DOHH2 (cell line): Measurements from ENCODE around the gene TIMM21.

Source experiments
- H3F3A ChIP-seq: fragments of 200-600 bp; sonication (generic), shearing (Covaris generic); 2 replicates; pipeline ENCODE4 v1.6.0; 2016; ENCODE audit warnings: antibody characterized with exemption, mild to moderate bottlenecking; ENCODE audit not compliant: control insufficient read depth, insufficient read depth
- H3K27ac ChIP-seq: fragments of 200-600 bp; sonication (generic); 2 replicates; pipeline ENCODE4 v1.5.1; 2014; ENCODE audit warnings: low read depth, mild to moderate bottlenecking, low read length, moderate library complexity
- H3K27me3 ChIP-seq: fragments of 200-600 bp; sonication (generic); 2 replicates; pipeline ENCODE4 v1.6.1; 2014; ENCODE audit warnings: mild to moderate bottlenecking, low read length, mixed read lengths; ENCODE audit not compliant: control insufficient read depth
- H3K36me3 ChIP-seq: fragments of 200-600 bp; sonication (generic); 2 replicates; pipeline ENCODE4 v1.6.1; 2014; ENCODE audit warnings: mild to moderate bottlenecking, low read length, moderate library complexity, mixed read lengths; ENCODE audit not compliant: control insufficient read depth
- H3K4me1 ChIP-seq: fragments of 200-600 bp; sonication (generic); 2 replicates; pipeline ENCODE4 v1.6.1; 2014; ENCODE audit warnings: mild to moderate bottlenecking, low read length, mixed read lengths; ENCODE audit not compliant: control insufficient read depth
- H3K4me2 ChIP-seq: fragments of 200-600 bp; sonication (generic); 2 replicates; pipeline ENCODE4 v1.6.0; 2014; ENCODE audit warnings: mild to moderate bottlenecking, low read length, moderate library complexity
- H3K4me3 ChIP-seq: fragments of 200-600 bp; sonication (generic); 2 replicates; pipeline ENCODE4 v1.5.1; 2014; ENCODE audit warnings: mild to moderate bottlenecking, low read length, mixed read lengths
- H3K79me2 ChIP-seq: fragments of 200-600 bp; sonication (generic); 2 replicates; pipeline ENCODE4 v1.6.1; 2014; ENCODE audit warnings: mild to moderate bottlenecking, low read length, mixed read lengths; ENCODE audit not compliant: control insufficient read depth
- H3K9me2 ChIP-seq: fragments of 200-600 bp; sonication (generic); replicated peaks from 2 replicates; pipeline ENCODE4 v1.6.1; 2014; ENCODE audit warnings: mild to moderate bottlenecking, low read length, mixed read lengths; ENCODE audit not compliant: control insufficient read depth
- H3K9me3 ChIP-seq: fragments of 200-600 bp; sonication (generic); 2 replicates; pipeline ENCODE4 v1.6.1; 2014; ENCODE audit warnings: antibody characterized with exemption, low read length, mixed read lengths; ENCODE audit not compliant: control insufficient read depth, insufficient read depth
- H4K20me1 ChIP-seq: fragments of 200-600 bp; sonication (generic); 2 replicates; pipeline ENCODE4 v1.6.0; 2014; ENCODE audit warnings: low read depth, mild to moderate bottlenecking, antibody characterized with exemption, low read length, moderate library complexity; ENCODE audit not compliant: control insufficient read depth, insufficient read depth
- CTCF ChIP-seq: fragments of 200-600 bp; sonication (generic); IDR thresholded peaks from one replicate; pipeline ENCODE4 v1.5.1; 2014; ENCODE audit warnings: antibody characterized with exemption, mild to moderate bottlenecking, low read depth, low read length; ENCODE audit not compliant: poor library complexity, severe bottlenecking
- EZH2phosphoT487 ChIP-seq: fragments of 200-600 bp; sonication (generic); IDR thresholded peaks from 2 replicates; pipeline ENCODE4 v1.6.1; 2017; ENCODE audit warnings: borderline replicate concordance, mild to moderate bottlenecking, antibody characterized with exemption, low read length, moderate library complexity, mixed read lengths

The TIMM21 gene

GRCh38 chr18:74137920-74138538, 10.3 kb upstream of the TIMM21 start:
- peaks cover 16% of the 10 kb centered on the region; the same call in 1 of the 2 replicates for H3K27me3 ChIP-seq
- H3F3A ChIP-seq, result no peaks in the 10 kb centered on the region
- H3K4me1 ChIP-seq, result no peaks in the 10 kb centered on the region
- no peak overlapping the region for H3K4me3 ChIP-seq
- H3K9me3 ChIP-seq, result no peaks in the 10 kb centered on the region
- no peak overlapping the region for H3K27ac ChIP-seq
- H3K36me3 ChIP-seq, result no peaks in the 10 kb centered on the region
- no peaks in the 10 kb centered on the region for H4K20me1 ChIP-seq
- no peak overlapping the region for H3K4me2 ChIP-seq
- TF ChIP-seq EZH2phosphoT487, result no peak
- TF ChIP-seq CTCF, result no peak
- no peaks in the 10 kb centered on the region for H3K79me2 ChIP-seq
- no peaks in the 10 kb centered on the region for H3K9me2 ChIP-seq

- Histone ChIP-seq H3K36me3 (no peaks in the 10 kb centered on the region), H3K79me2 (no peaks in the 10 kb centered on the region), H3K4me3 (no peak overlapping the region), H3K9me3 (no peaks in the 10 kb centered on the region), H3K9me2 (no peaks in the 10 kb centered on the region), H3K4me1 (no peaks in the 10 kb centered on the region), H3F3A (no peaks in the 10 kb centered on the region), H4K20me1 (no peaks in the 10 kb centered on the region), H3K27me3 (peaks cover 19% of the 10 kb centered on the region), H3K4me2 (no peak overlapping the region), H3K27ac (no peak overlapping the region)
- TF ChIP-seq CTCF (no peak), EZH2phosphoT487 (no peak)
These were observed 8.9 kb upstream of the TIMM21 start for GRCh38 chr18:74139411-74139810.

GRCh38 chr18:74139888-74140287, 8.4 kb upstream of the TIMM21 start:
- no peaks in the 10 kb centered on the region for H4K20me1 ChIP-seq
- no peaks in the 10 kb centered on the region for H3K9me2 ChIP-seq
- no peak overlapping the region for H3K27ac ChIP-seq
- no peak overlapping the region for H3K4me2 ChIP-seq
- H3K79me2 ChIP-seq, result no peaks in the 10 kb centered on the region
- no peak overlapping the region for H3K4me3 ChIP-seq
- no peaks in the 10 kb centered on the region for H3F3A ChIP-seq
- H3K4me1 ChIP-seq, result no peaks in the 10 kb centered on the region
- no peaks in the 10 kb centered on the region for H3K9me3 ChIP-seq
- no peaks in the 10 kb centered on the region for H3K36me3 ChIP-seq
- TF ChIP-seq CTCF, result no peak
- TF ChIP-seq EZH2phosphoT487, result no peak
- H3K27me3 ChIP-seq, result peaks cover 19% of the 10 kb centered on the region
